Thyroid gland (tissue), 4 donors: Measurements from ENCODE around the gene KDM2B. TPM values are rescaled to one million over a fixed set of nuclear protein-coding genes. Genes with fewer than 3 reads are reported as not detected.

ENCODE experiments used
- DNase-seq, 2 donors: peaks; one replicate each; pipeline ENCODE4 v3.0.0-alpha.2; 2019
- H3K27ac ChIP-seq, 3 donors: fragments of 200-600 bp; sonication (generic); 1 replicate in 2 of 3; 2 replicates in 1 of 3; pipeline ENCODE4 v1.5.1; 2016 to 2019; ENCODE audit warnings: mild to moderate bottlenecking in 1 of 3, moderate library complexity in 1 of 3
- H3K27me3 ChIP-seq: fragments of 200-600 bp; sonication (generic); one replicate; pipeline ENCODE4 v1.5.1; 2019
- H3K36me3 ChIP-seq, 2 donors: fragments of 200-600 bp; sonication (generic); one replicate each; pipeline ENCODE4 v1.5.1; 2016 to 2019
- H3K4me1 ChIP-seq, 2 donors: fragments of 200-600 bp; sonication (generic); one replicate each; pipeline ENCODE4 v1.5.1; 2017 to 2019
- H3K4me3 ChIP-seq, 3 donors: fragments of 200-600 bp; sonication (generic); replicated peaks in 1 of 3; 1 replicate in 2 of 3; 2 replicates in 1 of 3; pipeline ENCODE4 v1.5.1; 2016; ENCODE audit warnings: mild to moderate bottlenecking in 1 of 3
- H3K9me3 ChIP-seq: fragments of 200-600 bp; sonication (generic); one replicate; pipeline ENCODE4 v1.5.1; 2017
- CTCF ChIP-seq, 6 experiments: fragments of 200-600 bp in 3 of 6; fragments of 450-650 bp in 3 of 6; sonication (generic) in 3 of 6; IDR thresholded peaks; one replicate each; pipeline ENCODE4 v1.5.1; 2016 to 2019; ENCODE audit warnings: antibody characterized with exemption in 6 of 6, mild to moderate bottlenecking in 2 of 6, inconsistent platforms in 1 of 6, moderate library complexity in 1 of 6
- POLR2A ChIP-seq, 2 donors: fragments of 450-650 bp; IDR thresholded peaks; one replicate each; pipeline ENCODE4 v1.6.1; 2017; ENCODE audit warnings: antibody characterized with exemption in 2 of 2, mild to moderate bottlenecking in 2 of 2, moderate library complexity in 1 of 2
- WGBS, 2 donors: methylation state at CpG; one replicate each; pipeline ENCODE4 v1.1.5; 2017; 5-methylcytosine and 5-hydroxymethylcytosine counted together
- intact Hi-C: fragments of 100-400 bp; cut with DNase I; formaldehyde crosslinking; loops from one replicate; pipeline ENCODE4 v1.15.1; 2023
- total RNA-seq, 4 donors: library from RNA; depleted of rRNA; stranded (reverse); fragments of >200 nt; gene quantifications; one replicate each; pipeline ENCODE4 v1.2.3, GENCODE V29; 2016

KDM2B gene
- total RNA-seq, 4 donors from 2014 or later: 15.5 to 32.1 (median 21.2) TPM

DNA sequence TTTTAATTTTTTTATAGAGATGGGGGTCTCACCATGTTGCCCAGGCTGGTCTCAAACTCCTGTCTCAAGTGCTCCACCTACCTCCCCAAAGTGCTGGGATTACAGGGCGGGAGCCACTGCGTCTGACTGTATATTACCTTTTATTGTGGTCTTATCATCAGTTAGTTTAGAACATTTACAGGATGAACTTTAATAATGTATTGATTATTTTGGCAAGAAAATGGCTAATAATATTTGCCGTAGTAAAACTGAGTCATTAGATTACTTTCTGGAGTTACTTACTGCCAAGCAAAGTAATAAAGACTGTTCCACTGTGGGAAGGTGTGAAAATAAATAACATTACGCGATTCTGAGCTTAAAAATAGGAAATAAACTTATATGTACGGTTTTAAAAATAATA is 21.9 kb upstream of the KDM2B start:
- H3K9me3 ChIP-seq: no peaks in the 10 kb centered on the region
- no peaks in the 10 kb centered on the region for H3K27me3 ChIP-seq
- H3K36me3 ChIP-seq: no peaks in the 10 kb centered on the region
- intact Hi-C loops: no loop called here
- no peak for TF ChIP-seq POLR2A (IDR thresholded peaks at IDR 0.05)
- peaks cover 0 to 9% of the 10 kb centered on the region in 2 donors for H3K4me1 ChIP-seq
- DNase-seq: no peak
- 89 to 92% methylated on average over 6 of the region's 6 CpGs for WGBS, 2 donors
- H3K27ac ChIP-seq: no peak overlapping the region
- H3K4me3 ChIP-seq: no peak overlapping the region

DNA sequence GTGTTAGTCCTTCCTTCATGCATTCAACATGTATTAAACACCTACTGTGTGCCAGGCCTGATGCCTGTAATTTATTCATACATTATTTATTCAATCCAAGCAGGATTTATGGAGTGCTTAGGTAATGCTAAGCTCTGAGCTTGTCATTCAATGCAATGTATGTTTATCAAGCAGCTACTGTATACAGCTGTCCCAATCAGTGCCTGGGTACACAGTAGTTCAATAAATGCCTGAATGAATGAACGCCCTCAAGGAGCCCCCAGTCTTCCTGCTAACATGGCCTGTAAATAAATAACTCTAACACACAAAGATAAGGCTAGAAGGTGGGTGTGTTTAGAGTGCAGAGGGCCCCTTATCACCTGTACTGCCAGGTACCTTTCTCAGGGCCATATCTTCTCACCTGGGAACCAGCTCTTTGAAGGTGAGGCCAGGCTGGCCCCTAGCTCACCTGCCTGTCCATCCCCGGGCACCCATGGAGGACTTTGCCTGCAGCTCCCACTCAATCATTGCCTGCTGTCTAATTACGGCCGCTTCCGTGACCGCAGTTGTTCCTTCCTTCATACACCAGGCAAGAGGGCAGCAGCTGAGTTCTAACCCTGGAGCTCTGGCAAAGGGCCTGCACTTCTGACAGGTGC is 20.0 kb upstream of the KDM2B start:
- no peak for DNase-seq
- no peaks in the 10 kb centered on the region for H3K36me3 ChIP-seq
- intact Hi-C loops: no loop called here
- TF ChIP-seq CTCF (IDR thresholded peaks at IDR 0.05) (no peak), POLR2A (IDR thresholded peaks at IDR 0.05) (no peak)
- WGBS, 2 donors: 92 to 93% methylated on average over 6 of the region's 6 CpGs
- H3K4me3 ChIP-seq: no peak overlapping the region
- H3K4me1 ChIP-seq: peaks cover 0 to 9% of the 10 kb centered on the region in 2 donors
- H3K9me3 ChIP-seq: no peaks in the 10 kb centered on the region
- no peaks in the 10 kb centered on the region for H3K27me3 ChIP-seq
- no peak overlapping the region for H3K27ac ChIP-seq

DNA sequence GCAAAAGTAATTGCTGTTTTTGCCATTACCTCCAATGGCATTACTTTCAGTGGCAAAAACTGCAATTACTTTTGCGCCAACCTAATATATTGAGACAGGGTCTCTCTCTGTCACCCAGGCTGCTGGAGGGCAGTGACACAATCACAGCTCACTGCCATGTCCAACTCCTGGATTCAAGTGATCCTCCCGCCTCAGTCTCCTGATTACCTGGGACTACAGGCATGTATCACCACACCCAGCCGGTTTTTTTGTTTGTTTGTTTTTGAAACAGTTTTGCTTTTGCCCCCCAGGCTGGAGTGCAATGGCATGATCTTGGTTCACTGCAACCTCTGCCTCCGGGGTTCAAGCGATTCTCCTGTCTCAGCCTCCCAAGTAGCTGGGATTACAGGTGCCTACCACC is 15.7 kb upstream of the KDM2B start:
- no peaks in the 10 kb centered on the region for H3K27me3 ChIP-seq
- H3K4me3 ChIP-seq: no peak overlapping the region
- H3K4me1 ChIP-seq: peaks cover 0 to 9% of the 10 kb centered on the region in 2 donors
- H3K36me3 ChIP-seq: no peaks in the 10 kb centered on the region
- WGBS, 2 donors: 96 to 97% methylated on average over 5 of the region's 5 CpGs
- intact Hi-C loops: no loop called here
- H3K9me3 ChIP-seq: no peaks in the 10 kb centered on the region
- no peak for DNase-seq
- no peak overlapping the region for H3K27ac ChIP-seq
- no peak for TF ChIP-seq POLR2A (IDR thresholded peaks at IDR 0.05)
- no peak for TF ChIP-seq CTCF (IDR thresholded peaks at IDR 0.05)

DNA sequence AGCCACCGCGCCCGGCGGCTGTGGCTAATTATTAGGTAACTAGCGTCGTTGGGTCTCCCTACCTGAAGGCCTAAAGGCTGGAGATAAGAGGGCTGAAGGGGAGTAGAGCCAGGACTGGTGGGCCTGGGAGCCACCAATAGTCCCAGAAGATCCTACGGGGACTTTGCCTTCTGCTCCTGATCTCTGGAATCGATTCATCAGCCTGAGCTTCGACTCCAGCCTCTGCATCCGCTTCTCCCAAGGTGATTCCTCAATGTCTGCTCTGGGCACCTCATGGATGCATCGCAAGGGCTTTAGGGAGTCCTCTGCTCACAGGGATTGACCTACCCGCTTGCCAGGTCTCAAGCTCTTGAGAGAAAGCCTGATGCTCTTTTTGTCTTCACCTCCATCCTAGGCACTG is 14.7 kb upstream of the KDM2B start:
- TF ChIP-seq POLR2A (IDR thresholded peaks at IDR 0.05) (no peak), CTCF (IDR thresholded peaks at IDR 0.05) (no peak)
- no peaks in the 10 kb centered on the region for H3K9me3 ChIP-seq
- H3K27ac ChIP-seq: no peak overlapping the region
- H3K36me3 ChIP-seq: no peaks in the 10 kb centered on the region
- WGBS, 2 donors: 94 to 95% methylated on average over 12 of the region's 12 CpGs
- H3K4me1 ChIP-seq: peaks cover 0 to 16% of the 10 kb centered on the region in 2 donors
- DNase-seq: no peak
- intact Hi-C loops: no loop called here
- no peak overlapping the region for H3K4me3 ChIP-seq
- no peaks in the 10 kb centered on the region for H3K27me3 ChIP-seq

DNA sequence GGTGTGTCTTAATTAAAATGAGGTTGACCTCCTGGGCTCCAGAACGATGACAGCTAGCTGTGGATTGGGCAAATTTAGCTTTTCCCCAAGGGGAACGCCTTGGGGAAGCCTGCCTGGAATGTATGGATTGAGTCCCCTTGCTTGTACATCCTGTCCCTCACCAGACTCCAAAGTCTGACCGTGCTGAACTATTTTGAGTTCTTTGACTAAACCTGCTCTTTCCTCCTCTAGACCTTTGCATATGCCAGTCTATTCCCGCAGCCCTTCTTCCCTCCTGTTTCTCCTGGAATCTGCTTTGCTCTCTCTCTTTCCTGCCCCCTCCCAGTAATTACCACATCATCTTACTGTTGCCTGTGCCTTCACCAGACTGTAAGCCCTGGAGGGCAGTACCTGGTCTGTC is 11.5 kb upstream of the KDM2B start:
- WGBS, 2 donors: 78 to 81% methylated on average over 4 of the region's 4 CpGs
- TF ChIP-seq POLR2A (IDR thresholded peaks at IDR 0.05) (no peak), CTCF (IDR thresholded peaks at IDR 0.05) (no peak)
- H3K27me3 ChIP-seq: no peaks in the 10 kb centered on the region
- H3K9me3 ChIP-seq: no peaks in the 10 kb centered on the region
- intact Hi-C loops: no loop called here
- H3K4me1 ChIP-seq: peaks cover 6 to 10% of the 10 kb centered on the region in 2 donors
- DNase-seq: no peak
- H3K27ac ChIP-seq: no peak overlapping the region
- no peak overlapping the region for H3K4me3 ChIP-seq
- H3K36me3 ChIP-seq: no peaks in the 10 kb centered on the region
